ENCODE data around the gene LARGE1.

The LARGE1 gene

DNA sequence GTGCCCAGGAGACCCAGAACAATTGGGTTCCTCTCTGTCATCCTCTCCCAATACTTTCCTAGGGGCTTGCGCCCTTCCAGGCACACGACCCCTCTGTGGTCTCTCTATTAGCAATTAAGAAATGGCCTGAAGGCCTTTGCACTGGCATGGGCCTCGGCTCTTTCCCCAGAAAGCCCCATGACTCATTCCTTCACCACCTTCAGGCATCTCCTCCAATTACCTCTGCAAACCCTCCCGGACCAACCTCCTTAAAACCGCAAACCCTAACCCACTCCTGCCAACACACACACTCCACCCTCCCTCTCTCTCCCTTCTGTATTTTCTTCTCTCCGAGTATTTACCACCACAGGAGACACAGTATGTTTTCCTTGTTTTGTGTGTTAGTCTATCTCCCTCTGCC, 36.7 kb downstream of the LARGE1 start:
- Mint-ChIP-seq H3K4me3 (no peak overlapping the region), H3K27me3 (no peaks in the 10 kb centered on the region), H3K9me3 (no peaks in the 10 kb centered on the region), H3K4me1 (peaks cover 23% of the 10 kb centered on the region), H3K36me3 (no peaks in the 10 kb centered on the region), H3K27ac (no peak overlapping the region)
- ATAC-seq = peak; percentile 74

GRCh38 chr22:33882991-33883390, 37.3 kb downstream of the LARGE1 start:
- Mint-ChIP-seq H3K36me3 (no peaks in the 10 kb centered on the region), H3K4me1 (peaks cover 23% of the 10 kb centered on the region), H3K27ac (no peak overlapping the region), H3K9me3 (no peaks in the 10 kb centered on the region), H3K4me3 (no peak overlapping the region), H3K27me3 (no peaks in the 10 kb centered on the region)
- ATAC-seq = no peak

DNA sequence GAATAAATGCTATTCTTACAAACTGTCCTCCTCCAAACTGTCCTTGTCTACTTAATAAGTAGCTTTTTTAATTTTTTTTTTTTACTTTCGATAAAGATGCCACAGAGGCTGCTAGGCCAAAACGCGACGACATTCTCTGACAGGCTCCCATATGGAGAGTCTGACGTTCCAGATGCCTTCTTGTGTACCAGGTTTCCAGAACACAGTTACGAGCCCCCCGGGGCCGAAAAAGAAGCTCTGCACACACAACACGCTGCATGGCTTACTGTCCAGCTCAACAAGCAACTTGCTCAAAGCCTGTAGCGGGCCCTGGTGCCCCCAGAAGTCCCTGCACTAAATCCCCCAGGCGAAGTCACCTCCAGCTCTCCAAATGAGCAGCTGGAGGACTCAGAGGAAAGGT, 39.3 kb downstream of the LARGE1 start:
- Mint-ChIP-seq H3K4me1 (peaks cover 23% of the 10 kb centered on the region), H3K27ac (no peak overlapping the region), H3K36me3 (no peaks in the 10 kb centered on the region), H3K9me3 (no peaks in the 10 kb centered on the region), H3K4me3 (no peak overlapping the region), H3K27me3 (no peaks in the 10 kb centered on the region)
- ATAC-seq = no peak

GRCh38 chr22:33879796-33880195, 40.5 kb downstream of the LARGE1 start:
- Mint-ChIP-seq H3K9me3 (no peaks in the 10 kb centered on the region), H3K36me3 (no peaks in the 10 kb centered on the region), H3K4me3 (no peak overlapping the region), H3K4me1 (peaks cover 16% of the 10 kb centered on the region), H3K27ac (no peak overlapping the region), H3K27me3 (no peaks in the 10 kb centered on the region)
- no peak for ATAC-seq

DNA sequence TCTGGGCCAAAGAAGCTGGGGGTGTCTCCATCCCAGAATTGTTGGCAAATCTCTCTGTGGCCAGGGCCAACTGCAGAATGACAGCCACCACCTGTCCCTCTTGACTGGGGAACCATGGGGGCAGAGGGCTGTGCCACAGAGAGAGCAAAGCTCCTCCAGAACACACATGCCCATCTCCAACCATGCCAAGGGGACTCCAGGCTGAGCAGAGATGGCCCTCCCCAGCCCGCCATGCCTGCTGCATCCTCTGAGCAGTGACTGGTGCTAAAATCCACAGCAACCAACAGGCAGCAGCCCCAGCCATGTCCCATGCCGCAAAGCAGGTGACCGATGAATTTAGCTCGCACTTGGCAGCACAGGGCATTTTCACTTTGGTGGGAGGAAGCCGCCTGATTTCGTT, 45.0 kb downstream of the LARGE1 start:
- no peaks in the 10 kb centered on the region for H3K27me3 Mint-ChIP-seq
- peaks cover 27% of the 10 kb centered on the region for H3K4me1 Mint-ChIP-seq
- H3K9me3 Mint-ChIP-seq = no peaks in the 10 kb centered on the region
- H3K36me3 Mint-ChIP-seq = no peaks in the 10 kb centered on the region
- H3K27ac Mint-ChIP-seq = no peak overlapping the region
- ATAC-seq = no peak
- H3K4me3 Mint-ChIP-seq = no peak overlapping the region

GRCh38 chr22:33874206-33874605, 46.1 kb downstream of the LARGE1 start:
- Mint-ChIP-seq H3K27me3 (no peaks in the 10 kb centered on the region), H3K27ac (no peak overlapping the region), H3K36me3 (no peaks in the 10 kb centered on the region), H3K4me1 (peaks cover 27% of the 10 kb centered on the region), H3K4me3 (no peak overlapping the region), H3K9me3 (no peaks in the 10 kb centered on the region)
- no peak for ATAC-seq

GRCh38 chr22:33873666-33874065, 46.6 kb downstream of the LARGE1 start:
- ATAC-seq = no peak
- H3K27me3 Mint-ChIP-seq = no peaks in the 10 kb centered on the region
- no peaks in the 10 kb centered on the region for H3K36me3 Mint-ChIP-seq
- no peak overlapping the region for H3K4me3 Mint-ChIP-seq
- H3K9me3 Mint-ChIP-seq = no peaks in the 10 kb centered on the region
- H3K4me1 Mint-ChIP-seq = peaks cover 27% of the 10 kb centered on the region
- no peak overlapping the region for H3K27ac Mint-ChIP-seq

DNA sequence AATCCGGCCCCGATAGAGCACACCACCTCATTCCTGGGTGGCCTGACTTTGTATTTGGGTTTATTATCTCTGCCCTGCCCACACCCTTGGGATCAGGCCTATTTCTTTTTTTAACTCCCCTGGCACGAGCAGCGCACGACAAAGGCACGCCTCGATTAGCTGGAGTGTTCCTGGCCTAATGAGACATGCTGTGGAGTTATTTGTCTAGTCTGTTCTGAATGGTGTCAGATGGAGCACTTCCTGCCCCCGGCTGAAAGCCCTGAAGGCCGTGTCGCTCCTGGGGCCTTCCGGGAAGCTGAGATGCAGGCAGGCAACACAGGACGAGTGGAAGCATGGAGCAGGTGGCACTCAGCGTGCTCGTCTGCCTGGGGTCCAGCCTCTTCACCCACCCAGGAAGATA, 47.1 kb downstream of the LARGE1 start:
- H3K27me3 Mint-ChIP-seq = no peaks in the 10 kb centered on the region
- no peaks in the 10 kb centered on the region for H3K9me3 Mint-ChIP-seq
- no peaks in the 10 kb centered on the region for H3K36me3 Mint-ChIP-seq
- H3K4me1 Mint-ChIP-seq = peaks cover 27% of the 10 kb centered on the region
- no peak overlapping the region for H3K27ac Mint-ChIP-seq
- no peak for ATAC-seq
- H3K4me3 Mint-ChIP-seq = no peak overlapping the region

GRCh38 chr22:33871935-33872334, 48.3 kb downstream of the LARGE1 start:
- peak overlapping the region; percentile 48 for H3K27ac Mint-ChIP-seq
- peak; percentile 64 for ATAC-seq
- H3K27me3 Mint-ChIP-seq = no peaks in the 10 kb centered on the region
- H3K4me1 Mint-ChIP-seq = peaks cover 27% of the 10 kb centered on the region
- H3K9me3 Mint-ChIP-seq = no peaks in the 10 kb centered on the region
- H3K4me3 Mint-ChIP-seq = peak overlapping the region; percentile 16
- no peaks in the 10 kb centered on the region for H3K36me3 Mint-ChIP-seq

DNA sequence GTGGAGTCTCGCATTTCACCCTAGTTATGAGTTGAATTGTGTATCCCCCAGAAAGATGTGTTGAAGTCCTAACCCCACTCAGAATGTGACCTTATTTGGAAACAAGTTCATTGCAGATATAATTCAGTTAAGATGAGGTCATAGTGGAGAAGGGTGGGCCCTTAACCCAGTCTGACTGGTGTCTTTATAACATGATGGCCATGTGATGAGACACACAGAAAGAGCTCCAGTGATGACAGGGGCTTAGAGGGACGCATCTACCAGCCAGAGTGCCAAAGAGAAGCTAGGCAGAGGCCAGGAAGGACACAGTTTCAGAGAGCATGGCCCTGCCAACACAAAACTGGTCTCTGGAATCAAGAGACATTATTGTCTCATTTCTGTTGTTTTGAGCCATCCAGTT, 50.3 kb downstream of the LARGE1 start:
- H3K27ac Mint-ChIP-seq = no peak overlapping the region
- H3K36me3 Mint-ChIP-seq = no peaks in the 10 kb centered on the region
- no peaks in the 10 kb centered on the region for H3K9me3 Mint-ChIP-seq
- H3K27me3 Mint-ChIP-seq = no peaks in the 10 kb centered on the region
- no peak overlapping the region for H3K4me3 Mint-ChIP-seq
- peaks cover 32% of the 10 kb centered on the region for H3K4me1 Mint-ChIP-seq
- no peak for ATAC-seq

- no peaks in the 10 kb centered on the region for H3K9me3 Mint-ChIP-seq
- no peak overlapping the region for H3K4me3 Mint-ChIP-seq
- no peaks in the 10 kb centered on the region for H3K27me3 Mint-ChIP-seq
- no peak overlapping the region for H3K27ac Mint-ChIP-seq
- no peaks in the 10 kb centered on the region for H3K36me3 Mint-ChIP-seq
- peaks cover 26% of the 10 kb centered on the region for H3K4me1 Mint-ChIP-seq
- ATAC-seq = no peak
These were observed 52.3 kb downstream of the LARGE1 start for GRCh38 chr22:33867971-33868370.

DNA sequence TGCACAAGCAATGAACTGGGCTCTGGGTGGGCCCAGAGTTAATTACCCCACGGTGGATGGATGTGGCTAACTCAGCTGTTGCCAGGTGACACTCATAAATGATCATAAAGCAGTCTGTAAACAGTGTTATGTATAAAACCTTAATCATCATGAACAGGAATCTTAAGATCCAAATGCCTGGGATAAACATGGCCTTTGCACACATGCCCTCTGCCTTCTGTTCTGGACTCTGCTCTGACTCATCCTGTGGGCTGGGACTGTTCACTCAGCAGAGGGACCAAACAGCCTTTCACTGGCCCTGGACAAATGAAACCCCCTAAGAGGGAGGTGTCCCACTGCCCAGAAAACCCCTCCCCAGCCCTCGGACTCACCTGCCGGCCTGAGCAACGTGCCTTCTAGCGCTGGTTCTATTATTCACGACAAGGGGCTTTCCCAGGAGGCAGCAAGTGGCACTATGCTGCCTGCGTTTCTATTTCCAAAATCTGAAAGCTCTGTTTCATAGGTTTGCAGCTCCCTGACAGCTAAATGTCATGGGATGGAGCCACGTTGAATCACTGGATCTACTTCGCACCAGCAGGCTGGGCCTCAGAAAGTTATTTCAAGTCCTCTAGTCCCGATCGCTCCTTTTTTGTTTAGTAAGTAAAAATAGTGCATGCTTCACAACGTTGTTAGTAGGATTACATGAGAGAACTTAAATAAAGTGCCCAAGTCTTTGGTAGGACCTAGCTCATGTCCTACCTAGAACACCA, 53.0 kb downstream of the LARGE1 start:
- no peak overlapping the region for H3K4me3 Mint-ChIP-seq
- H3K27me3 Mint-ChIP-seq = no peaks in the 10 kb centered on the region
- H3K4me1 Mint-ChIP-seq = peaks cover 22% of the 10 kb centered on the region
- H3K27ac Mint-ChIP-seq = no peak overlapping the region
- no peaks in the 10 kb centered on the region for H3K36me3 Mint-ChIP-seq
- no peak for ATAC-seq
- no peaks in the 10 kb centered on the region for H3K9me3 Mint-ChIP-seq

GRCh38 chr22:33866511-33866910, 53.8 kb downstream of the LARGE1 start:
- peaks cover 14% of the 10 kb centered on the region for H3K4me1 Mint-ChIP-seq

GRCh38 chr22:33865996-33866395, 54.3 kb downstream of the LARGE1 start:
- no peaks in the 10 kb centered on the region for H3K36me3 Mint-ChIP-seq
- H3K9me3 Mint-ChIP-seq = no peaks in the 10 kb centered on the region
- H3K27me3 Mint-ChIP-seq = no peaks in the 10 kb centered on the region
- peaks cover 11% of the 10 kb centered on the region for H3K4me1 Mint-ChIP-seq
- no peak overlapping the region for H3K4me3 Mint-ChIP-seq
- H3K27ac Mint-ChIP-seq = no peak overlapping the region
- no peak for ATAC-seq

More at GRCh38 chr22:33866511-33866910, 53.8 kb downstream of the LARGE1 start:
- Mint-ChIP-seq H3K36me3 (no peaks in the 10 kb centered on the region), H3K27me3 (no peaks in the 10 kb centered on the region), H3K9me3 (no peaks in the 10 kb centered on the region), H3K4me3 (no peak overlapping the region), H3K27ac (no peak overlapping the region)
- ATAC-seq = no peak

- H3K36me3 Mint-ChIP-seq = no peaks in the 10 kb centered on the region
- H3K27me3 Mint-ChIP-seq = no peaks in the 10 kb centered on the region
- H3K27ac Mint-ChIP-seq = peak overlapping the region; percentile 41
- H3K9me3 Mint-ChIP-seq = no peaks in the 10 kb centered on the region
- peaks cover 11% of the 10 kb centered on the region for H3K4me1 Mint-ChIP-seq
- H3K4me3 Mint-ChIP-seq = no peak overlapping the region
- no peak for ATAC-seq
These were observed 55.0 kb downstream of the LARGE1 start for GRCh38 chr22:33865248-33865647.

DNA sequence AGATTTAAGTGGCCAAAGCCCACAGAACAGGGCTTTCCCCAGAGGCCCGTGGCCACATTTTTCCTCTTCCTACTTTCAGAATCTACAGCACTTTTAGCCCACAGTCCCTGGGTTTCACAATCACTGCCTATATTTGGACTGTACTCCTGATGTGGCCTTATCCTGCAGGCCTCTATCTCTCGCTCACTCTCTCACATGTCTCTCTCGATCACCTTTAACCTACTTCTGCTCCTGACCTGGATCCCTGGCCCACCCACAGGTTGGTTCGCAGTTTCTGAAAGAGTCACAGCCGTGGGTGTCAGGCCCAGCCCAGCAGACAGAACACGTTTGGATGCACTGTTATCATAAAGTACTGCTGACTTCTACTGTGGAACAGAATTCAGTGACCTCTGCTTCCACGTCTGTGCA, 55.5 kb downstream of the LARGE1 start:
- H3K4me3 Mint-ChIP-seq = no peak overlapping the region
- ATAC-seq = peak; percentile 71
- H3K4me1 Mint-ChIP-seq = peaks cover 11% of the 10 kb centered on the region
- H3K36me3 Mint-ChIP-seq = no peaks in the 10 kb centered on the region
- H3K27me3 Mint-ChIP-seq = no peaks in the 10 kb centered on the region
- peak overlapping the region; percentile 41 for H3K27ac Mint-ChIP-seq
- no peaks in the 10 kb centered on the region for H3K9me3 Mint-ChIP-seq
